HepG2 (cell line): ENCODE measurements around the gene SLC16A13. TPM values are rescaled to one million over a fixed set of nuclear protein-coding genes. Genes with fewer than 3 reads are reported as not detected.
"Not testable (repeated sequence)": the region's sequence is repeated elsewhere in the genome, so short reads cannot be mapped to it uniquely, and the experiment has no call there.

Experiments used
- ATAC-seq: fragments of 200-7000 bp; cut with Tn5 transposase; 3 replicates; pipeline ENCODE4 v1.9.1; 2020; ENCODE audit warnings: mild to moderate bottlenecking, moderate library complexity
- BruUV-seq: library from RNA; stranded (reverse); fragments of 400-500 nt; replicated peaks from 2 replicates; lab custom pipeline; 2021; lab: Mats Ljungman, UMichigan
- CTCF ChIA-PET: fragments of 300-600 bp; formaldehyde crosslinking; extraction: SDS; loops from one replicate; lab custom pipeline; 2021; ENCODE audit warnings: low total read pairs, inconsistent platforms, low intra/inter-chr PET ratio; lab: Yijun Ruan, JAX
- POLR2A ChIA-PET: fragments of 350-600 bp; sonication (Branson Sonifier 250); formaldehyde crosslinking; loops from one replicate; lab custom pipeline; 2020; ENCODE audit warnings: antibody characterized with exemption, inconsistent platforms; lab: Yijun Ruan, JAX
- DNase-seq: peaks from one replicate; pipeline ENCODE4 v3.0.0-alpha.2; 2015; ENCODE audit warnings: low spot score
- FAIRE-seq: peaks from 3 replicates; lab custom pipeline; 2011; peaks lifted over from hg19 to GRCh38; lab: Jason Lieb, UNC
- H2AFZ ChIP-seq: one replicate; pipeline ENCODE4 v1.6.1; 2011; ENCODE audit warnings: low read length, inconsistent platforms
- H3K27ac ChIP-seq: fragments of 300-600 bp; 3 replicates; pipeline ENCODE4 v1.8.0; 2011; ENCODE audit warnings: mixed run types, mild to moderate bottlenecking, mixed read lengths, low read length, inconsistent platforms; ENCODE audit not compliant: insufficient read depth; ENCODE audit errors: extremely low read length
- H3K27me3 ChIP-seq, 2 experiments: fragments of 200-600 bp in 1 of 2; 2 replicates in 1 of 2; 3 replicates in 1 of 2; pipeline versions ENCODE4 v1.6.0 to v1.8.0; 2011; ENCODE audit warnings: low read length in 2 of 2, mild to moderate bottlenecking in 2 of 2, moderate library complexity in 2 of 2, inconsistent platforms in 1 of 2; ENCODE audit not compliant: insufficient read depth in 2 of 2, control insufficient read depth in 1 of 2
- H3K36me3 ChIP-seq, 2 experiments: fragments of 200-600 bp in 1 of 2; replicated peaks in 1 of 2; 2 replicates in 1 of 2; 3 replicates in 1 of 2; pipeline versions ENCODE4 v1.5.1 to v1.8.0; 2011; ENCODE audit warnings: low read length in 2 of 2, inconsistent platforms in 1 of 2; ENCODE audit not compliant: insufficient read depth in 2 of 2, control insufficient read depth in 1 of 2
- H3K4me1 ChIP-seq: 2 replicates; pipeline ENCODE4 v1.5.1; 2012; ENCODE audit warnings: low read length, inconsistent platforms; ENCODE audit not compliant: insufficient read depth
- H3K4me2 ChIP-seq: 2 replicates; pipeline ENCODE4 v1.6.0; 2011; ENCODE audit warnings: low read depth, low read length, inconsistent platforms
- H3K4me3 ChIP-seq, 3 experiments: fragments of 200-600 bp in 1 of 3; sonication (generic), shearing (Covaris generic) in 1 of 3; replicated peaks in 1 of 3; 2 replicates each; pipeline ENCODE4 v1.5.1; 2011 to 2016; ENCODE audit warnings: low read length in 3 of 3, inconsistent platforms in 2 of 3, low read depth in 2 of 3, mild to moderate bottlenecking in 2 of 3, control low read depth in 1 of 3, mixed read lengths in 1 of 3; ENCODE audit not compliant: insufficient read depth in 1 of 3
- H3K79me2 ChIP-seq: one replicate; pipeline ENCODE4 v1.6.1; 2011; ENCODE audit warnings: low read length, inconsistent platforms; ENCODE audit not compliant: insufficient read depth
- H3K9ac ChIP-seq: 2 replicates; pipeline ENCODE4 v1.6.0; 2011; ENCODE audit warnings: mild to moderate bottlenecking, low read depth, low read length, inconsistent platforms; ENCODE audit not compliant: insufficient read depth
- H3K9me3 ChIP-seq: 2 replicates; pipeline ENCODE4 v1.5.1; 2012; ENCODE audit warnings: mild to moderate bottlenecking, low read length
- H4K20me1 ChIP-seq: 2 replicates; pipeline ENCODE4 v1.6.0; 2011; ENCODE audit warnings: inconsistent platforms, mild to moderate bottlenecking, low read length, moderate library complexity; ENCODE audit not compliant: insufficient read depth
- FOSL2 ChIP-seq: sonication (generic); formaldehyde crosslinking; IDR thresholded peaks from 2 replicates; pipeline ENCODE4 v1.4.0; 2020; ENCODE audit warnings: missing genetic modification reagents
- NR2F6 ChIP-seq, 2 experiments: IDR thresholded peaks; 2 replicates each; pipeline ENCODE4 v1.6.1; 2016; ENCODE audit warnings: antibody characterized with exemption in 1 of 2, mild to moderate bottlenecking in 1 of 2
- RARA ChIP-seq: IDR thresholded peaks from 2 replicates; pipeline ENCODE4 v1.6.1; 2016; ENCODE audit warnings: missing genetic modification reagents, missing compliant biosample characterization
- WGBS: methylation state at CpG from one replicate; pipeline ENCODE4 v1.1.6; 2017; ENCODE audit warnings: low lambda C conversion rate; 5-methylcytosine and 5-hydroxymethylcytosine counted together
- in situ Hi-C: cut with HindIII; loops from 2 replicates; pipeline ENCODE4 v1.10.0; 2017; ENCODE audit warnings: low pct_unique_long_range_greater_than_20kb; ENCODE audit not compliant: extremely low pct_ligation_motif_present
- intact Hi-C: fragments of 100-400 bp; cut with micrococcal nuclease; formaldehyde crosslinking; loops from one replicate; pipeline ENCODE4 v1.10.0; 2022; ENCODE audit not compliant: unreplicated experiment
- microRNA counts: library from miRNA; unstranded; fragments of <30 nt; microRNA quantifications from one replicate; lab custom pipeline; 2015
- polyA plus RNA-seq, 8 experiments: library from polyadenylated mRNA; depleted of rRNA in 3 of 8; stranded (reverse) in 7 of 8; unstranded in 1 of 8; fragments of >200 nt; fragmentation: Illumina TruSeq in 4 of 8; extraction: Trizol in 4 of 8; gene quantifications; 2 replicates each; pipeline versions ENCODE4 v1.2.1 to v1.2.3, GENCODE V29; 2011 to 2016; ENCODE audit warnings: low read depth in 4 of 8, missing spikeins in 1 of 8, mixed read lengths in 1 of 8; ENCODE audit not compliant: insufficient read depth in 1 of 8
- small RNA-seq, 3 experiments: library from RNA; depleted of rRNA; stranded (forward); fragments of <200 nt; gene quantifications; one replicate each; pipeline ENCODE3, GENCODE V24; 2012; ENCODE audit warnings: low read depth in 2 of 3, low replicate concordance in 1 of 3; ENCODE audit not compliant: insufficient read length in 3 of 3, insufficient read depth in 2 of 3
- total RNA-seq, 5 experiments: library from RNA; depleted of rRNA; stranded (reverse); fragments of >200 nt; fragmentation: Illumina TruSeq; extraction: Trizol; gene quantifications; 2 replicates each; pipeline ENCODE4 v1.2.3, GENCODE V29; 2016; ENCODE audit warnings: low read depth in 1 of 5

Gene SLC16A13
- total and polyA plus RNA-seq, 2 of the 13 experiments (the other 11 are each of a cell fraction or from before 2014, with no cell fraction given) = 2.2 to 3.0 TPM

GRCh38 chr17:7089570-7089969, 53.8 kb downstream of the SLC16A13 start:
- in situ Hi-C loops; H3K79me2 ChIP-seq; H3K27me3 ChIP-seq; H2AFZ ChIP-seq; FAIRE-seq; H3K9ac ChIP-seq; H3K36me3 ChIP-seq; DNase-seq; TF ChIP-seq NR2F6 (IDR thresholded peaks at IDR 0.05): not testable (repeated sequence)
- 85% methylated on average over 6 of the region's 6 CpGs for whole genome bisulfite sequencing
- intact Hi-C loops = loop anchor here (5.0 kb wide), 1 partner anchor 48 kb away; no protein-coding TSS in a partner anchor
- POLR2A ChIA-PET = interaction anchor here (1.3 kb wide), 1 partner anchor 25 kb away, joined by 5 read pairs; the partner anchor contains the start of gene ASGR2
- TF ChIP-seq FOSL2 (peak; percentile 66), NR2F6 (CRISPR knock-in tag; IDR thresholded peaks at IDR 0.05) (peak; percentile 13; the same call in 1 of the 2 replicates), RARA (CRISPR knock-in tag) (peak; percentile 53)
- TF ChIP-seq, all 625 proteins: peak for 3; not testable (repeated sequence) for 622
- ATAC-seq, H3K27ac ChIP-seq, CTCF ChIA-PET, H3K4me3 ChIP-seq, H3K9me3 ChIP-seq, H4K20me1 ChIP-seq, BruUV-seq: not testable (repeated sequence)
- Histone ChIP-seq H3K4me2 (peak overlapping the region; percentile 69; the same call in 1 of the 2 replicates), H3K4me1 (peaks cover 39% of the 10 kb centered on the region)

MicroRNAs within 50 kb of the gene (microRNA counts, 767-probe panel; counts per million panel counts)
- microRNA hsa-miR-195-5p (lab: Ali Mortazavi, UCI) (not detected), microRNA hsa-miR-497-5p (lab: Ali Mortazavi, UCI) (not detected)

Small RNA genes within 50 kb of the gene (small RNA-seq; reads per million reads assigned to genes)
- gene AC120057.1 = 0 reads per million in 3 experiments

Other genes with a start within 250 kb of the SLC16A13 start
- gene TEKT1, start 204.3 kb upstream of the SLC16A13 start, total RNA-seq (2016; rRNA removed; fragmentation: Illumina TruSeq; extraction: Trizol) = not detected in 2 replicates
- gene TEKT1, start 204.3 kb upstream of the SLC16A13 start, polyA plus RNA-seq (2011; rRNA removed) = not detected in 2 replicates
- not detected in 2 replicates for gene ALOX12, start 40.0 kb upstream of the SLC16A13 start, total RNA-seq (2016; rRNA removed; fragmentation: Illumina TruSeq; extraction: Trizol)
- not detected in 2 replicates for gene ALOX12, start 40.0 kb upstream of the SLC16A13 start, polyA plus RNA-seq (2011; rRNA removed)
- 41.5 and 57.2 TPM in 2 replicates for gene RNASEK, start 23.4 kb upstream of the SLC16A13 start, total RNA-seq (2016; rRNA removed; fragmentation: Illumina TruSeq; extraction: Trizol)
- 113 and 121 TPM in 2 replicates for gene RNASEK, start 23.4 kb upstream of the SLC16A13 start, polyA plus RNA-seq (2011; rRNA removed)
- gene BCL6B, start 13.0 kb upstream of the SLC16A13 start, total RNA-seq (2016; rRNA removed; fragmentation: Illumina TruSeq; extraction: Trizol) = not detected in 2 replicates
- gene BCL6B, start 13.0 kb upstream of the SLC16A13 start, polyA plus RNA-seq (2011; rRNA removed) = not detected in 2 replicates
- not detected in 2 replicates for gene SLC16A11, start 8.1 kb downstream of the SLC16A13 start, total RNA-seq (2016; rRNA removed; fragmentation: Illumina TruSeq; extraction: Trizol)
- gene SLC16A11, start 8.1 kb downstream of the SLC16A13 start, polyA plus RNA-seq (2011; rRNA removed) = not detected in 2 replicates
- gene CLEC10A, start 44.2 kb downstream of the SLC16A13 start, total RNA-seq (2016; rRNA removed; fragmentation: Illumina TruSeq; extraction: Trizol) = not detected in 2 replicates
- gene CLEC10A, start 44.2 kb downstream of the SLC16A13 start, polyA plus RNA-seq (2011; rRNA removed) = 0.33 and 0.65 TPM in 2 replicates
- 142 and 320 TPM in 2 replicates for gene ASGR2, start 78.8 kb downstream of the SLC16A13 start, total RNA-seq (2016; rRNA removed; fragmentation: Illumina TruSeq; extraction: Trizol)
- gene ASGR2, start 78.8 kb downstream of the SLC16A13 start, polyA plus RNA-seq (2011; rRNA removed) = 754 and 762 TPM in 2 replicates
- gene ASGR1, start 143.4 kb downstream of the SLC16A13 start, total RNA-seq (2016; rRNA removed; fragmentation: Illumina TruSeq; extraction: Trizol) = 156 and 353 TPM in 2 replicates
- 796 and 885 TPM in 2 replicates for gene ASGR1, start 143.4 kb downstream of the SLC16A13 start, polyA plus RNA-seq (2011; rRNA removed)
- 0.25 and 0.71 TPM in 2 replicates for gene DLG4, start 183.8 kb downstream of the SLC16A13 start, total RNA-seq (2016; rRNA removed; fragmentation: Illumina TruSeq; extraction: Trizol)
- gene DLG4, start 183.8 kb downstream of the SLC16A13 start, polyA plus RNA-seq (2011; rRNA removed) = 3.9 and 4.3 TPM in 2 replicates
- gene ACADVL, start 183.9 kb downstream of the SLC16A13 start, total RNA-seq (2016; rRNA removed; fragmentation: Illumina TruSeq; extraction: Trizol) = 106 and 219 TPM in 2 replicates
- 412 and 521 TPM in 2 replicates for gene ACADVL, start 183.9 kb downstream of the SLC16A13 start, polyA plus RNA-seq (2011; rRNA removed)
- gene DVL2, start 198.5 kb downstream of the SLC16A13 start, total RNA-seq (2016; rRNA removed; fragmentation: Illumina TruSeq; extraction: Trizol) = 27.2 and 38.2 TPM in 2 replicates
- 5.7 and 7.0 TPM in 2 replicates for gene DVL2, start 198.5 kb downstream of the SLC16A13 start, polyA plus RNA-seq (2011; rRNA removed)
- 33.2 and 37.5 TPM in 2 replicates for gene PHF23, start 203.4 kb downstream of the SLC16A13 start, total RNA-seq (2016; rRNA removed; fragmentation: Illumina TruSeq; extraction: Trizol)
- gene PHF23, start 203.4 kb downstream of the SLC16A13 start, polyA plus RNA-seq (2011; rRNA removed) = 27.6 and 30.9 TPM in 2 replicates
- gene GABARAP, start 206.4 kb downstream of the SLC16A13 start, total RNA-seq (2016; rRNA removed; fragmentation: Illumina TruSeq; extraction: Trizol) = 161 and 239 TPM in 2 replicates
- 274 and 310 TPM in 2 replicates for gene GABARAP, start 206.4 kb downstream of the SLC16A13 start, polyA plus RNA-seq (2011; rRNA removed)
- 19.8 and 32.0 TPM in 2 replicates for gene CTDNEP1, start 215.7 kb downstream of the SLC16A13 start, total RNA-seq (2016; rRNA removed; fragmentation: Illumina TruSeq; extraction: Trizol)
- gene CTDNEP1, start 215.7 kb downstream of the SLC16A13 start, polyA plus RNA-seq (2011; rRNA removed) = 118 and 126 TPM in 2 replicates
- gene ELP5, start 216.2 kb downstream of the SLC16A13 start, total RNA-seq (2016; rRNA removed; fragmentation: Illumina TruSeq; extraction: Trizol) = 68.0 and 69.8 TPM in 2 replicates
- 67.6 and 75.4 TPM in 2 replicates for gene ELP5, start 216.2 kb downstream of the SLC16A13 start, polyA plus RNA-seq (2011; rRNA removed)
- gene CLDN7, start 226.5 kb downstream of the SLC16A13 start, total RNA-seq (2016; rRNA removed; fragmentation: Illumina TruSeq; extraction: Trizol) = not detected in 2 replicates
- gene CLDN7, start 226.5 kb downstream of the SLC16A13 start, polyA plus RNA-seq (2011; rRNA removed) = not detected in 2 replicates
- 2.6 and 5.8 TPM in 2 replicates for gene SLC2A4, start 245.7 kb downstream of the SLC16A13 start, total RNA-seq (2016; rRNA removed; fragmentation: Illumina TruSeq; extraction: Trizol)
- 4.9 and 6.3 TPM in 2 replicates for gene SLC2A4, start 245.7 kb downstream of the SLC16A13 start, polyA plus RNA-seq (2011; rRNA removed)